GM03348 (cell line): Measurements from ENCODE around the gene TCAIM.
"Not testable (repeated sequence)": the region's sequence is repeated elsewhere in the genome, so short reads cannot be mapped to it uniquely, and the experiment has no call there.

Experiments
- DNase-seq: peaks from one replicate; pipeline ENCODE4 v3.0.0; 2012; ENCODE audit warnings: low spot score

Gene TCAIM

DNA sequence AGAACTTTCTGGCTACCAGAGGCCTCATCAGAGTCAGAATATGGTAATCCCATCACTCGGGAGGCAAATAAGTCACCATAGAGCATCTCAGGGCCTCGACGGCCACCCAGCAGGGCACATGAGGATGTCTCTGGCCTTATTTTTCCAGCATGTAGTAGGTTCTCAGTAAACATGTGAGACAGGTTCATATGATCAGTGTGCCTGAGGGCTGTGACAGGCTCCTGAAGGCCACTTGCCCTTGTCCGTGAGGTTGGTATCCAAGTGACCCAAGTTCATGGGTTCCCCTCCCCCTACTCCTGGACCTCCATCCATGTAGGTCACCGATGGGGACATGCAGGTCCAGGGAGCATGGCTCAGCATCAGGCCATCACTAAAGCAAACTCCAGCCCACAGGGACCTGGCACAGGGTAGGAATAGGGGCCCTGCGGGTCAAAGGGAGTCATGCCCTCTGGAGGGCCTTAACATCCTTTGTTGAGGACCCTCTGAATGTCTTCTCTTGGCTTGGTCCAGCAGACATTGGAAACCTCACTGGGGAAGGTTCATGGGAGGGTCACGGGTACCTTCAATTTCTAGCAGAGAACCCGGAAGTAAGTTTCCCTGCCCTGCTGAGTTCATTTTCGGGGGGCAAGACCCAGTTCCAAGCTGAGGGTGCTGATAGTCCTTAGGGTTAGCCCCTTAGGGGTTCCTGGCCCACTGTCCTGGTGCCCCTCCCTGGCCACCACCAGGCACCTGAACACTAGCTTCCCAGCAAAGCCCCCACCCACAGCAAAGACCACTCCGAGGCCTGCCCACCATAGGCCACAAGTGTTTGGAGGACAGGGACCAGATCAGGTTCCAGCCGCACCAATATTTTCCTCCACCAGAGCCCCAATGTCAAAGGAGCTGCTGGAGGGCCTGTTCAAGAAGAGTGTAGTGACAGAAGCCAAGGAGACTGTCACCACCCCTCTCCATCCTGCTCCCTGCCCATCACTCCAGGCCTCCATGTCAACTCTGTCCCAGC, 77.8 kb downstream of the TCAIM start:
- no peak for DNase-seq

DNA sequence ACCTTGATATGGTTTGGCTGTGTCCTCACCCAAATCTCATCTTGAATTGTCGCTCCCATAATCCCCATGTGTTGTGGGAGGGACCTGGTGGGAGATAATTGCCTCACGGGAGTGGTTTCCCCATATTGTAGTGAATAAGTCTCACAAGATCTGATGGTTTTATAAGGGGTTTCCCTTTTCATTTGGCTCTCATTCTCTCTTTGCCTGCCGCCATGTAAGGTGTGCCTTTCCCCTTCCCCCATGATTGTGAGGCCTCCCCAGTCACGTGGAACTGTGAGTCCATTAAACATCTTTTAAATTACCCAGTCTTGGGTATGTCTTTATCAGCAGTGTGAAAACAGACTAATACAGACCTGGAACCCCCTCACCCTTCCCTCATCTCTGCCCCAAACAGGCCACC, 79.6 kb downstream of the TCAIM start:
- DNase-seq, result not testable (repeated sequence)

DNA sequence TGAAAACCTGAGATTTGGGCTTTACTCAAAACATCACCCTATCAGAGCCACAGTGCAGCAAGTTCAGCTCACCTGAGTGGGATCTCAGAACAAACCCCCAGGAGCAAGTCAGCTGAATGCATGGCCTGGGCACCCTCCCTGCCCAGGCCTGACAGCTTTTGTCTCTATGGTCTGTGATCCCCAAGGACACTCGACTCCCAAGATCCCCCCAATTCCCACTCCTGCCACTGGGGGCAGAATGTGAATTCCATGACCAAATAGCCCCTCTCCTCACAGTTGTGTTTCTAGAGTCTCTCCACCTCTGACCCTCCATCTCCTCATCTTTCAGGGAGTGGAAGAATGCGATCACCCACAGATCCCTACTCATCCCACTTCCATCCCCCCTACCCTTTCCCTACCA, 80.0 kb downstream of the TCAIM start:
- no peak for DNase-seq

DNA sequence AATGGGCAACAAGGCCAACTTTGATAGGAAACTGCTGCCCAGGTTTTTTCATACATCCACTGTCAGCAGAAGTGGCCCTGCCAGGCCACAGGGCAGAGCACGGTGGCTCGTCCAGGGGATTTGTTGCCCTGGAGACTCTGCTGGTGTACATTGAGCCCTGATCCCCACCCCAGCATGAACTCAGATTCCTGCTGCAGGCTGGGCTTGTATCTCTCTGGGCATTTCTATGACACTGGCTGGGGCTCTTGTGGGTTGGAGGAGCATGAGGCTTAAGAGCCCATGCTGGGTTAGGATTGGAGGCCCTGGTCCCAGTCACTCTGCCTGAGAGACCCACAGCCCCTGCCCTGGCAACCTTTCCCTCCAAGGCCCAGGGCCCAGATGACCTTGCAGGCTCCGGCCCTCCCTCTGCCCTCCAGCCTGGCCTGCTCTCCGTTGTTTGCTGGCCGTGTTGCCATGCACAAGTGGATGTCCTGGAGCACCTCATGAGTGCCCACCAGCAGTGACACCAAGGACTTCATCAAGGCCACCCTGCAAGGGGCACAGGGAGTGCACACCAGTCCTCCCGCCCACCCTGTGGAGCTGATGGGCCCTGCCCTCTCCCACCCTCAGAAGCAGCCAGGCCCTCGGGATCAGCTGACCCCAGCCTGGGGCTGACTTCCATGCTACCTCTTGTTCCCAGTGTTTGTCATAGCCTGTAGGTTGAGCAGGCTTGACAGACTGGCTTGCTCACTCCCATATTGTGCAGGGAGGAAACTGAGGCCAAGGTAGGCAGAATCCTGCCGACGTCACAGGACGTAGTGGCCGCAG, 80.8 kb downstream of the TCAIM start:
- no peak for DNase-seq

DNA sequence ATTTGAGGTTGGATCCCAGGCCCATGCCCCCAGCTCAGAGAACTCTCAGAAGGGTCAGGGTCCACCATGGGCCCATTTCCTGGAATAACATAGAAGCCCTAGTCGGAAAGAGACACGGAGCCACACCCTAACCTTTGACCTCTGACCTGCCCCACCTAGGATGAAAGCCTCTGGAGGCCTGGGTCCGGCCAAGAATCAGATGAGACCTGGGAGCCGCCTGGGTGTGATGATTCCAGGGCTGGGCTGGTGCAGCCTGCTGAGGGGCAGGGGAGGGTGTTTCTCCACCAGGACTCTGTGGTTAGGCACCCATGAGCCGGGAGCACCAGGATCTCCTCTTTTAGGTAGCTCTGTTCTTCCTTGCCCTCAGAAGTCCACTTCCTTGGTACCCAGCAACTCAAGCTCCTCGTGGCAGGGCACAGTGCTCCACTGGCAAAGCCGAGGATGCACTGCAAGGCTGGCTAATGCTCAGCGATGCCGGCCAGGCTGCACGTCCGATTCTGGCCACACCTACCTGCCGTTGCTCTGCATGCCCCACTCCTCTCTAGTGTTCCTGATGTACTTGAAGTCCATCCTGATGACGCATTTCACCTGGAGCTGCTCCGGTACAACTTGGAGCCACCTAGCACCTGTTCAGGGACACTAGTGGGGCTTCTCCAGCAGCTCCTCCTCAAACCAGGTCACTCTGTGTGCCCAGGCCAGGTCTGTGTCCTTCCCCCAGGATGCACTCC, 81.5 kb downstream of the TCAIM start:
- no peak for DNase-seq

DNA sequence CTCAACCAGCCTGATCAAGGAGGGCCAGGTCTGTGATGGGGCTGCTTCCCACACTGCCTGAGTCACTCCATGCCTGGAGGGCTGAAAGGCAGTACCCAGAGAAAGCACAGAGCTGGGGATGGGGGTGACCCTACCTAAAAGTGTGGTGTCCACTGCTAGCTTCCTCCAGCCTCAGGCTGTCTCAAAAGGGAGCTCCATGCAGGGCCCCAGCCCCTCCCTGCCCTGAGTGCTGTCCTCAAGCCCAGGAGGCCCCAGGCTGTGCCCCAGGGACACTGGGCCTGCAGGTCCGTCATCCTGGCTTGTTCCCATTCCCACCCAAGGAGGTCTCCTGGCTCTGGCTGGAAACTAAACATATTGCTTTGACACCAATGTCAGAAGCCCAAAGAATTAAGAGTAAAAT, 82.1 kb downstream of the TCAIM start:
- DNase-seq, result no peak

DNA sequence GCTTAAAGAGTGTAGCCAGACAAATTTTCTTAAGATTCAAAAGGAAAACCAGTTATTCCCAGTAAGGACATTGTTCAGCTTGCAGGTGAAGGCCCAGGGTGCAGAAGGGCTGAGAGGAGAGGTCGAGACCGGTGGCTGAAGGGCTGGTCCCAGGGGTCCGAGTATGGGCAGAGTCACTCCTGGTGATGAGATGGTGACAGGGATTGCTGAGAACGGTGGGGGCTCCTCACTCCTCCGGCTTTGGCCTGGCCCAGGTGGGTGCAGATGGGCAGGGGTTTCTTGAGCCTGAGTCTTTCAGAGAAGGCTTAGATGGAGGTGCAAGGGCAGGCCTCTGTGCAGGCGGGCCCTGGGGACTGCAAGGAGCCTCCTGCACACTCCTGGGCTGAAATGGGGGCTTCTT, 82.7 kb downstream of the TCAIM start:
- DNase-seq, result no peak

DNA sequence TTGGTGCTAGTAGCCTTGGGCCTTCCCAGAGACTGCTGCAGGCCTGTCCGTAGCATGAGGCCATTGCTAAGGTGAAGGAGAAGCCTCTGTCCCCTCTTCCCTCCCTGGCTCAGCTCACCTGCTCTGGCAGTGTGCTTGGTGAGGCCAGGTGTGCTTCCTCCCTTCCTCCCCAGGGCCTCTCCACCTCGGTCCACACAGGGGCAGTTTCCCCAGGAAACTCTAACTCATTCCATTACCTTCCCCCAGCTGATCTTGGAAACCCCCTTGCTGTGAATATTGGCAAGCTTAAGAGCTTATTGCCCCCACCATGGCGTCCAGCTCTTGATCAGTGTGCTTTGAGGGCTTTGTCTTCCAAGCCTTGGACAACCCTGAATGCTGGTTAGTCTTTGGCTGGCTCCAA, 86.2 kb downstream of the TCAIM start:
- no peak for DNase-seq

DNA sequence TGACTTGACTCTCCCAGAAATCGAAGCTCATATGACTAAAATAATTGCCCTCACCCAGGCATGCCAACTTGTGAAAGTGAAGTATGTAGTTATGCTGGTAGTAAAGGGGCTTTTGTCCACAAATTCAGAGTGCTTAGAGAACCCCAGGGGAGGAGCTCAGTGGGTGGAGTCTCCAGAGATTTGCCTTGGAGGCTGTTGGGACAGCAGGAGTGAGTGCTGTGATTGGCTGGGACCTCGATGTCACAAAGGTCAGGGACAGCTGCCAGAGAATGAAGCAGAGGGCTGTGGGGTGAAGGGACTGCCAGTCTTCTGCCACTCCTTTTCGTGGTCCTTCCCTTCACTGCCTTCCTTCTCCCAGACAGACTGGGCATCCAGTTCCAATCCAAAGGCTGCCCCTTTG, 89.1 kb downstream of the TCAIM start:
- DNase-seq, result no peak

DNA sequence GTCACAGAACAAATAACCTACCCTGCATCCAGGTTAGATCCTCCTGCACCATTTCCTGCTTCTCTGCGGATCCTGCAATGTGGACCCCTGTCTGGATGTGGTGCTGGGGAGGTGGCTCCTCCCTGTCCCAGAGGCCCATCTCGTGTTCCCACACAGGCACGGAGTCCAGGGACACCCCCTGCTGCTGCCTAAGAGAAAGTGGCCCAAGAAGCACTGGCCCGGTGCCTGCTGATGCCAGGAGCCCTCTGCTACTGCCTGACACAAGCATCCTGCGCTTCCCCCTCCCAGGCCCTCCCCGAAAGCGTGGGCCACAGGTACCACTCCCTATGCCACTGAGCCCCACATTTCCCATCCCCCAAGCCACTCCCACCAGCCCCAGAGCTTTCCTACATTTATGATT, 90.3 kb downstream of the TCAIM start:
- DNase-seq, result no peak

DNA sequence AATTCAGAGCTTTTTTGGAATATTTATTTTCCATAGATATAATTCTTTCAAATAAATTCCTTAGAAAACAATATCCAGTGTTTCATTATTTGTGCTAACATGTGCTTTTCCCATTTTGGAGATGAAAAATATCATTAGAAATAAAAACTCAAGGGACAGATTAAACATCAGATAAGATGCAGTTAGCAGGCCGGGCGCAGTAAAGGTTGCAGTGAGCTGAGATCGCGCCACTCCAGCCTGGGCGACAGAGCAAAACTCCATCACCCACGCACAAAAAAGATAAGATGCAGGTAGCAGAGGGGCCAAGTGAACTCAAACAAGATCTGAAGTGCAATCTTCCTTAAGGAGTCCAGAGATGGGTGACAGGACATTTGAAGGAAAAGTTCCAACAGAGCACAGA, 90.9 kb downstream of the TCAIM start:
- no peak for DNase-seq

DNA sequence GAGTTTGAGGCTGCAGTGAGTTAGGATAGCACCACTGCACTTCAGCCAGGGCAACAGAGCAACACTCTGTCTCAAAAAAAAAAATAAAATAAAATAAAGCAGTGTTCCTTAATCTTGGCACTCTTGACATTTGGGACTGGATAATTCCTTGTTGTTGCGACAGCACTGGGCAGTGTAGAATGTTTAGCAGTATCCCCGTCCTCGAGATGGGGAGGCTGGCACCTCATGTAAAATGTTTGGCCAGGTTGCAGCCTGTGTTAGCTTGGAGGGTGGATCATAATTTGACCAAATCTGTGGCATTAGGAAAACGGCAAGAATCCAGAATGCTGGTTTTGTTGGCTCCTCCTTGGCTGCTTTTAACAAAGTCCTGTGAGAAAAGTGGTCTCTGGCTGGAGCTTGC, 91.9 kb downstream of the TCAIM start:
- no peak for DNase-seq

DNA sequence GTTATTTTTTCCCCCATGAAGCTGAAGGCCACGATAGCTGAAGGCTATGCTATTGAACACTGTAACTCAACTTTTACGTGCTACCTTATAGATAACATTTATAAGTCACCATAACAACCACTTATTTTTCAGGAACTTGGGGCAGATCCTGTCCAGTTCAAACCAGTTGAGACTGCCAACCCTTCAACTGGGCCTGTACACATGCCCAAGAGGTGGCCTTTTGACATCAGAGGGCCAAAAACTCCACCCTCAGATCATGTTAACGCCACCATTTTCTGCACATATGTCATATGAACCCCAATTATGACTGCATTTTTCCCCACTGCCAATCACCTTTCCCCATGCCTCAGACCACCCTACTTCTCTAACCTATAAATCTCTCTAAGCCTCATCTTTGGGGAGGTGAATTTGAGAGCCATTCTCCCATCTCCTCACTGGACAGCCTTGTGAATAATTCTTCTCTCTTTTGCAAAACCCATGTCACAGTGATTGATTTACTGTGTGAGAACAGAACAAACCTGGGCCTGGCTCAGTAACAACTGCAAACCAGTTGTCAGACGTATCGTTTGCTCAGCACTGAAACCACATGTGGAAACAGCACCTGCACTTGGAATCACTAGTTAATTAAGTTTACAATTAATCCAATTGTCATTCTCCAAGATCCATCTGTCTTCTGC, 96.4 kb downstream of the TCAIM start:
- DNase-seq, result no peak

DNA sequence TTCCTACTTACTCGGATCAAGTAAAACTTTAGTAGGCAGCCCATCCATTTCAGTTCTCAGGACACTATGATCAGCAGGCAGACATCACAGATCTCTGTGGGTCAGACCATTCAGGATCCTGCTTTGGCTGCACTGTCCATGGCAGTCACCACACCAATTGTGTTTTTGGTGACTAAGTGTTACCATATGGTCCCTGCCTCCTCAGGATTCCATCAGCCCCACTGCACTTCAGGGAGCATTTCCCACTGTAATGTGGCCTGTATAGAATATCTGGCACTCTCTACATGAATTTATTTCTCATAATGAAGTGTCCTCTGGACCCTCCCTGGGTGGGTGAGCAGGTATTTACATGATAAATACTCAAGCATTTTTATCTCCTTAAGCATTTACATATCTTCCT, 97.6 kb downstream of the TCAIM start:
- DNase-seq, result no peak

DNA sequence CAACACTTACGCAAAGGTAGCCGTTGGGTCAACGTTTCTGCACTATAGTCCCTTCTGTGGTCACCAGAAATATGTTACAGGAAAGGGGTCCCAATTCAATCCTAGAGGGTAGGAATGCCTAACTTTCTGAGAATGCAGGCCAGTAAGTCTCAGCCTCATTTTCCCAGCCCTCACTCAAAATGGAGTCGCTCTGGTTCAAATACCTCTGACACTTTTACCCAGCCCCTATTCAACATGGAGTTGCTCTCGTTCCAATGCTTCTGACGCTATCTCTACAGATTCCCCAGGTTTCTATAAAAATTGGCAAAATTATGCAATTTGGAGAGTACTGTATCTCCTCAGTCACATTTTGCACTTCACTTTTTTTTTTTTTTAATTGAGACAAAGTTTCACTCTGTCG, 99.2 kb downstream of the TCAIM start:
- DNase-seq, result no peak

DNA sequence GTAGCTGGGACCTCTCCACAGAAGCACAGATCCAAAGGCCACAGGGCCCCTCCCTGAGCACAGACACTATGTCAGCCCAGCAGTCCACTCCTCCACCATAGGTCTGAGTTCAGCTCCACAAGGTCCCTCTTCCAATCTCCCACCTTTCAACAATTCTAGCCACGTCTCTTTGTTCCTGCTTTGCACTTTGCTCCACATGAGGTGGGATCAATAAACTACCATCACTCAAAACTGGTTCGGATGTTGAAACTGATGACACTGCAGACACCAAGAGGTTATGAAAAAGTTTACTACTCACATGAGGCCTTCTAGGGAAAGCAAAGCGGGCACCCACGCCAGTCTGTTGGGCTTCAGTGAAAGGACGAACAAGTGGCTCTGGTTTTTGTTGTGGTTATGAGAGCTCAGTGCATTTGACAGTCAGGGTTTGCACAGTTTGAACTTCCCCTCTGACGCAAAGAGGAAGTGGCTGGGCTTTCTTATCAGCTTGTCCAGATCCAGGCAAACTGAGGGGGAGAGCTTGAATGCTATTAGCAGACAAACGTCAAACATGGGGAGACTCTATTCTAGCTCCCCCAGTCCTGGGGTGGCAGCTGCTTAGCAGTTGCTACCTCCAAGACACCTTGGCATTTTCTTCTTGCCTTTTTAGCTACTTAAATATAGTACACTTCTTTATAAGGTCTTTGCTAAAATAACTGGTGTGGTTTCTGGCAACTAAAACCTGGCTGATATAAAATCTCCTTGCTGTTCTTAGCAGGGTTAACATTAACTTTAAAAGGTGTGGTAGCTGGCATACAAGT, 101.1 kb downstream of the TCAIM start:
- no peak for DNase-seq

DNA sequence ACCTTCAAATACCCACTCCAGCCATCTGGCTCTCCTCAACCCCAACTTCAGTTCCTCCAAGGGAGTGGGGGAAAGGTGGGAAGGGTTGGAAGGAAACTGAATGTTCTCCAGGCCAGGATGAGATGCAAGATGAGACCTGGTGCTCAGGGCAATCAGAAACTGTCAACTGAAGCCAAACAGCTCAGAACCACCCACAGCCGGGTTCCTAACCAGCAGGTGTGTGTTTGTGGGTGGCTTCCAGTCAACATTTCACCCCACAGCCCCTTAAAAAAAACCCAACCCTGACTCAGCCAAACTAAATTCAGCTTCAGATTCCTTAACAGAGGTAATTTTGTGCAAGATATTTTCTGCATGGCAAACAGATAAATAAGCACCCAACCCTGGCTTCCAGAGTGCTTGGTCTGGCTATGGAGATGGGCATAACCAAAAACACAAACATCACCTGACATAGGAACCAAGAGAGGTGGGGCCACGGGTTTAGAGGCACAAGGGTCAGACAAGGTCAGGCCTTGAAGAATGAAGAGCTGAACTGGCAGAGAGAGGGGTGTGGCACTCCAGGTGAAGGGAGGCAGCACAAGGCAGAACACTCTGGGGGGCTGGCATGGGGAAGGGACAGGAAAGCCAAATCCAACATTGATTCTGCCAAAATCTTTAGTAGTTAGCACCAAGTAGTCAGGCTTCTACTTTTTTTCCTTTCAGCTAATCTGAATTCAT, 104.2 kb downstream of the TCAIM start:
- DNase-seq, result no peak

DNA sequence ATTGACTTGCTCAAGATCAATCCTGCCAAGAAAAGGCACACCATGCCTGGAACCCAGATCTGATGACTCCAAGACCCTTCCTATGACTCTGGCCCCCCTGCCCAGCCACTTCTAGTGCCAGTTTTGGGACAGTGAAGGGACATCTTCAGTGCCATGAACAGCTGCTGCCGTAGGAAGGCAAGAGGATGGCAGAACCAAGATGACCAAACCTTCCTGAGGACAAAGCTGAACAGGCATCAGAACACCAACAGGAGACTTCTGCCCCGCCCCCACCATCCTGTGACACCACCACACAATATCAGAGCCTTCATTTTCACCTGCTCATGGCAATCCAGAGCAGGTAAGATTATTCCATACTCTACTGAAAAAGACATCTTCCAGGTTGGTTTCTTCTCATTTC, 105.9 kb downstream of the TCAIM start:
- no peak for DNase-seq

DNA sequence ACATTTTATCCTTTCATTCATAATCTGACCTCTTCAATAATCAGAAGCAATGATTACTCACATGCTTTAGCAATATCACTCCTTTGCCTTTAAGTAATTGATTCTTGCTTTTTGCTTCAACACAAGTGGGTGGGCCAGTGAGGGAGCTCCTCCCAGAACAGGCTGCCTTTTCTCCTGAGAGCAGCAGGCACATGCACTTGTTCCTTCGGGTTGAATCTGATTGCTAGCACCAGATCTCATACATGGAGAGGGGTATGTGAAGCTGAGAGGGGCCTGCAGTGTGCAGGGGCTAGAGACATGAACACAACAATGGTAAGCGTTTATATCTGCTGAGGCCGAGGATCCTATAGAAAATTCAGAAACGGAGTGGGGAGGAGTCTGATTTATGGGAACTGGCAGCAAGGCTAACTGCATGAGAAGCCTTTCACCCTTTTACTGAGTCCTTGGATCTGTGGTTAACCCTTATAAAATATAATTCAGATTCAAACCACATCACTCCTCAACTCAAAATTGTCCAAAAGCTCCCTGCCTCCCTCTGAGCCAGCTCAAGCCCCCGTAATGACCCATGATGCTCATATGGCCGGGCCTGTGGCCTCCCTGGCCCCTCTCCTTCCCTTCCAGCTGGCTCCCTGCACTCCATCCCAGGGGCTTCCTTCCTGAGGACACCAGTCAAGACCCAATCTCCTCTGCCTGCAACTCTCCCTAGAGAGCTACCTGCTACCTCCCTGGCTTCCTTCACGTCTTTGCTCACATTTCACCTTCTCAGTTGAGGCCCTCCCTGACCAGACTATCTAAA, 106.5 kb downstream of the TCAIM start:
- no peak for DNase-seq

DNA sequence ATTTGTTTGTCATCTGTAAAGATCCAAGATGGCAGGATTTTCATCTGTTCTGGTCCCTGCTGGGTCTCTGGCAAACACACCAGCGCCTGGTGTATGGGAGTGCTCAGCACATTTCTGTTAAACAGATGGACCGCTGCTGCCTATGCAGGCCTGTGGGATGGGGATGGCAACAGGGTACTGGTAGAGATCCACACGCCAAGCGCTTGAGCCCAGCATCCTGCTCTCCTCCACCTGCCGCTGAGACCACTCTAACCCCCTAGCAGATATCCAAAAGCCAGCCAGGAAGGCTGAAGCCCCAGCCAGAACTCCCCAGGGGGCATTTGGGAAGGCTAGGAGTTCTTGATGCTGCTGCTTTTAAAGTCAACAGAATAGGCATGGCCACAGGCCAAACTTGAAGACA, 107.2 kb downstream of the TCAIM start:
- DNase-seq, result no peak
